ENCODE results near the gene CCDC178.

CCDC178 gene

DNA sequence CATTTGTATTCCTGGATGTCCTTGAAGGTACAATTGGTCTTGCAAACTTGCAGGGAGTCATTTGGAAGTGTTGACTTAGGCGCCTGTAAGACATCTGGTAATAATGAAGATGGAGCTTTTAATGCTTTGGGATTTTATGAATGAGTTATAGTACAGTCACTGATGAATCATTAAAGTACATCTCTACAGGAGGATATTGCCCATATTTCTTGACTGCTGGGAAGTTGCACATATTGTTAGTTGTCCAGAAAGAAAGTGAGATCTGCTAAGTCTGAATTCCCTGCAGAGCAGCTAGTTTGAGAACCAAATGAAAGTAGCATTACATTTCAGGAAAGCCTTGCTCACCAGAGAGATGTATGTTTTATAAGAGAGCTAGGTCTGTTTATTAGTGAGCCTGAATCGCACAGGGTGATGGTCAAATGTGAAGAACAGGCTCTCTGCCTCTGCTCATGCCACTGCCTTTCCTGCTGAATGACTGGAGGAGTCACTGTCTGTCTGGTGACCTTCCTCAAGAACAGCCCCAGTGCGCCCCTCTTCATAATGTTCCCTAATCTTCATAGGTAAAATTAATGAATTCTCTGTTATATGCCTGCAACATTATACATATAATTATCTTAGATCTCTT, 528.7 kb downstream of the CCDC178 start:
- Histone ChIP-seq H3K27me3 (ENCODE audit: insufficient read depth, poor library complexity, severe bottlenecking) (no peaks in the 10 kb centered on the region), H3K27ac (replicated peaks) (no peak overlapping the region), H3K4me3 (replicated peaks; ENCODE audit: insufficient read depth, low read length) (no peak overlapping the region)
- no peak for DNase-seq (ENCODE audit: low read depth in 1 of 2, low spot score in 1 of 2)
- TF ChIP-seq SPI1 (IDR thresholded peaks at IDR 0.05; ENCODE audit: borderline replicate concordance, low read depth) = no peak
- no peak for TF ChIP-seq POLR2AphosphoS5 (IDR thresholded peaks at IDR 0.05; ENCODE audit: low read depth)
- TF ChIP-seq, protein P1, sequence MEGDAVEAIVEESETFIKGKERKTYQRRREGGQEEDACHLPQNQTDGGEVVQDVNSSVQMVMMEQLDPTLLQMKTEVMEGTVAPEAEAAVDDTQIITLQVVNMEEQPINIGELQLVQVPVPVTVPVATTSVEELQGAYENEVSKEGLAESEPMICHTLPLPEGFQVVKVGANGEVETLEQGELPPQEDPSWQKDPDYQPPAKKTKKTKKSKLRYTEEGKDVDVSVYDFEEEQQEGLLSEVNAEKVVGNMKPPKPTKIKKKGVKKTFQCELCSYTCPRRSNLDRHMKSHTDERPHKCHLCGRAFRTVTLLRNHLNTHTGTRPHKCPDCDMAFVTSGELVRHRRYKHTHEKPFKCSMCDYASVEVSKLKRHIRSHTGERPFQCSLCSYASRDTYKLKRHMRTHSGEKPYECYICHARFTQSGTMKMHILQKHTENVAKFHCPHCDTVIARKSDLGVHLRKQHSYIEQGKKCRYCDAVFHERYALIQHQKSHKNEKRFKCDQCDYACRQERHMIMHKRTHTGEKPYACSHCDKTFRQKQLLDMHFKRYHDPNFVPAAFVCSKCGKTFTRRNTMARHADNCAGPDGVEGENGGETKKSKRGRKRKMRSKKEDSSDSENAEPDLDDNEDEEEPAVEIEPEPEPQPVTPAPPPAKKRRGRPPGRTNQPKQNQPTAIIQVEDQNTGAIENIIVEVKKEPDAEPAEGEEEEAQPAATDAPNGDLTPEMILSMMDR (IDR thresholded peaks at IDR 0.05; ENCODE audit: insufficient read depth, low read length) = no peak
- TF ChIP-seq, protein P2, sequence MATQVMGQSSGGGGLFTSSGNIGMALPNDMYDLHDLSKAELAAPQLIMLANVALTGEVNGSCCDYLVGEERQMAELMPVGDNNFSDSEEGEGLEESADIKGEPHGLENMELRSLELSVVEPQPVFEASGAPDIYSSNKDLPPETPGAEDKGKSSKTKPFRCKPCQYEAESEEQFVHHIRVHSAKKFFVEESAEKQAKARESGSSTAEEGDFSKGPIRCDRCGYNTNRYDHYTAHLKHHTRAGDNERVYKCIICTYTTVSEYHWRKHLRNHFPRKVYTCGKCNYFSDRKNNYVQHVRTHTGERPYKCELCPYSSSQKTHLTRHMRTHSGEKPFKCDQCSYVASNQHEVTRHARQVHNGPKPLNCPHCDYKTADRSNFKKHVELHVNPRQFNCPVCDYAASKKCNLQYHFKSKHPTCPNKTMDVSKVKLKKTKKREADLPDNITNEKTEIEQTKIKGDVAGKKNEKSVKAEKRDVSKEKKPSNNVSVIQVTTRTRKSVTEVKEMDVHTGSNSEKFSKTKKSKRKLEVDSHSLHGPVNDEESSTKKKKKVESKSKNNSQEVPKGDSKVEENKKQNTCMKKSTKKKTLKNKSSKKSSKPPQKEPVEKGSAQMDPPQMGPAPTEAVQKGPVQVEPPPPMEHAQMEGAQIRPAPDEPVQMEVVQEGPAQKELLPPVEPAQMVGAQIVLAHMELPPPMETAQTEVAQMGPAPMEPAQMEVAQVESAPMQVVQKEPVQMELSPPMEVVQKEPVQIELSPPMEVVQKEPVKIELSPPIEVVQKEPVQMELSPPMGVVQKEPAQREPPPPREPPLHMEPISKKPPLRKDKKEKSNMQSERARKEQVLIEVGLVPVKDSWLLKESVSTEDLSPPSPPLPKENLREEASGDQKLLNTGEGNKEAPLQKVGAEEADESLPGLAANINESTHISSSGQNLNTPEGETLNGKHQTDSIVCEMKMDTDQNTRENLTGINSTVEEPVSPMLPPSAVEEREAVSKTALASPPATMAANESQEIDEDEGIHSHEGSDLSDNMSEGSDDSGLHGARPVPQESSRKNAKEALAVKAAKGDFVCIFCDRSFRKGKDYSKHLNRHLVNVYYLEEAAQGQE (IDR thresholded peaks at IDR 0.05; ENCODE audit: insufficient replicate concordance, low read depth) = no peak
- no peak for TF ChIP-seq GABPA (IDR thresholded peaks at IDR 0.05; ENCODE audit: low read depth)

DNA sequence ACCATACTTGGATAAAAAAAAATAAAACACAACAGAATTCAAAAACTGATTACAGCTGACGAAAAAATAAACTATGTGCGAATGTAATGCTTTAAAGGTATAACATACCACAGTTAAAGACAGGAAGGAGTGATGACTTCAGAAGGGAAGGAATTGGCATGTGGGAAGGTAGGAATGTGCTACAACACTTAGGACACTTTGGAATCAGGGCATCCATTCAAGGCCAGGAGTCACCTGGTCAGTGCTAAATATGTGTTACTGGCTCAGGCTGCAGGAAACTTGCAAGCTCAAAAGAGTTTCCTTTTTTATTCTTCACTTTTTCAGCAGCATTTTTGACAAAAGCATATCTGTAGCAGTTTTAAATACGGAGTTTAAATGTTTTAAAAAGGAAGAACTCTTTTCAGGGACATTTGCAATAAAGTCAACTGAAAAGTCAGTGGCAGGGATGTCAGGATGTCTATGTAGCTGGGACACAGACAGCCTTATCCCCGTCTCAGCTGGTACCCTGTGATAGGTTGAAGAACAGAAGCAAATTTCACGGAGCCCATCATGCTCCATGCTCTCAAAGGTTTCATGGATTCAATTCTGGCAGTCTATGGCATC, 529.7 kb downstream of the CCDC178 start:
- no peak for DNase-seq (ENCODE audit: low read depth in 1 of 2, low spot score in 1 of 2)
- no peak overlapping the region for H3K4me3 ChIP-seq (replicated peaks; ENCODE audit: insufficient read depth, low read length)
- H3K27ac ChIP-seq (replicated peaks) = no peak overlapping the region
- TF ChIP-seq, protein P1 (IDR thresholded peaks at IDR 0.05; ENCODE audit: insufficient read depth, low read length) = no peak
- no peak for TF ChIP-seq SPI1 (IDR thresholded peaks at IDR 0.05; ENCODE audit: borderline replicate concordance, low read depth)
- TF ChIP-seq GABPA (IDR thresholded peaks at IDR 0.05; ENCODE audit: low read depth) = no peak
- TF ChIP-seq, protein P2 (IDR thresholded peaks at IDR 0.05; ENCODE audit: insufficient replicate concordance, low read depth) = no peak
- TF ChIP-seq POLR2AphosphoS5 (IDR thresholded peaks at IDR 0.05; ENCODE audit: low read depth) = no peak
- H3K27me3 ChIP-seq (ENCODE audit: insufficient read depth, poor library complexity, severe bottlenecking) = no peaks in the 10 kb centered on the region

DNA sequence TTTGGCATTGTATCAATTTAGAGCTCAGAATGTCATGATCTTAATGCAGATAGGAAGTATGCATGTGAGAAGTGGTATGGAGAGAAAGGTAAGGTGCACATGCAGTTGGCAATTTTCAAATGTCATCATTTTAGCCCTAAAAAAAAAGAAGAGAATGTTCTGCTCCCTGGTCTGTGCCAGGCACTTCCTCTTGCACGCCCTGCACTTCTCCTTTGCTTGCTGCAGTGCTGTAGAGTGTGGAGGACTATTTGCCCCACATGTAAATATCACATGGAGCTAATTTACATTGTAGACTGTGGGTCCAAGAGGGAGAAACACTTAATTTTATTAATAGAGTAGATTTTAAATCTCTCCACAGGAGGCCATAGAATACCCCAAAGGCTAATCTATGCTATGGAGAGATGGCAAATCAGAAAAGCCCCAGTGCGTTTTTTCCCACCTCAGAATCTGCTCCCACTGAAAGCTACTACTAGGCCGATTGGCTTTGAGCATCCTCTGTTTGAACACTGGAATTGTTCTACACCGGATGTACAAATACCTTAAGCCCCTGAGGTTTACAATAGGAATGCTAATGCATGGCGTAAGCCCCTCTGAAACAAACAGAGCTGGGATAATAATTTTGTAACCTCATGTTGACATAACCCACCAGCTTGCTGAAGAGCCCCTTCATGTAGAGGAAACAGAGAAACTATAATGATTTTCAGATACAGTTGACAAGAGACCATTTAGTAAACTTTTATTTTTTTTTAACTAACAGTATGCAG, 530.5 kb downstream of the CCDC178 start:
- peak in 1 of 2 experiments; percentile 59 for DNase-seq (ENCODE audit: low read depth in 1 of 2, low spot score in 1 of 2)
- TF ChIP-seq, protein P2 (IDR thresholded peaks at IDR 0.05; ENCODE audit: insufficient replicate concordance, low read depth) = no peak
- TF ChIP-seq SPI1 (IDR thresholded peaks at IDR 0.05; ENCODE audit: borderline replicate concordance, low read depth) = peak; percentile 98
- no peak overlapping the region for H3K27ac ChIP-seq (replicated peaks)
- no peaks in the 10 kb centered on the region for H3K27me3 ChIP-seq (ENCODE audit: insufficient read depth, poor library complexity, severe bottlenecking)
- no peak overlapping the region for H3K4me3 ChIP-seq (replicated peaks; ENCODE audit: insufficient read depth, low read length)

Measured in HL-60 (cell line).